ENCODE results near the gene CASTOR1.

GRCh38 chr22:30289141-30289979, at the start of gene CASTOR1:
- no peak for TF ChIP-seq GATA2 (IDR thresholded peaks at IDR 0.05; ENCODE audit: low read depth, low read length)
- no peak for TF ChIP-seq GATA3 (IDR thresholded peaks at IDR 0.05; ENCODE audit: low read depth, low read length)
